GM21367 (cell line): ENCODE measurements around the gene LRRC74A.

Experiments
- ATAC-seq: cut with Tn5 transposase; IDR thresholded peaks from one replicate; pipeline ENCODE4 v1.9.1; 2021; ENCODE audit not compliant: unreplicated experiment

The LRRC74A gene

DNA sequence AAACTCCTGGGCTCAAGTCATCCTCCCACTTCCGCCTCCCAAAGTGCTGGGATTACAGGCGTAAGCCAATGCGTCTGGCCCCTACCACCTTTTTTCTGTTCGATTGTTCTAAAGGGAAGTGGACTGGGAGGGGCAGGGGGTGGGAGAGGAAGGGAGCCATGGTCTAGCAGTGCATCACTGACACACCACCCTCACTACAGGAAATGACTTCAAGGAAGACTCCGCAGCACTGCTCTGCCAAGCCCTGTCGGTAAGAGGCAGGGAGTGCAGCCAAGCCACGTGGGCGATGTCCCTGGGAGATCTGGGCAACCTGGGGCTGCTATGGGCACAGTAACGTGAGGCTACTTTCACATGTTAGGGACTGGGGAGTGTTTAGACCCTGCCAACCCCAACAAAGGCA lies 18.0 kb downstream of the LRRC74A start:
- no peak for ATAC-seq

DNA sequence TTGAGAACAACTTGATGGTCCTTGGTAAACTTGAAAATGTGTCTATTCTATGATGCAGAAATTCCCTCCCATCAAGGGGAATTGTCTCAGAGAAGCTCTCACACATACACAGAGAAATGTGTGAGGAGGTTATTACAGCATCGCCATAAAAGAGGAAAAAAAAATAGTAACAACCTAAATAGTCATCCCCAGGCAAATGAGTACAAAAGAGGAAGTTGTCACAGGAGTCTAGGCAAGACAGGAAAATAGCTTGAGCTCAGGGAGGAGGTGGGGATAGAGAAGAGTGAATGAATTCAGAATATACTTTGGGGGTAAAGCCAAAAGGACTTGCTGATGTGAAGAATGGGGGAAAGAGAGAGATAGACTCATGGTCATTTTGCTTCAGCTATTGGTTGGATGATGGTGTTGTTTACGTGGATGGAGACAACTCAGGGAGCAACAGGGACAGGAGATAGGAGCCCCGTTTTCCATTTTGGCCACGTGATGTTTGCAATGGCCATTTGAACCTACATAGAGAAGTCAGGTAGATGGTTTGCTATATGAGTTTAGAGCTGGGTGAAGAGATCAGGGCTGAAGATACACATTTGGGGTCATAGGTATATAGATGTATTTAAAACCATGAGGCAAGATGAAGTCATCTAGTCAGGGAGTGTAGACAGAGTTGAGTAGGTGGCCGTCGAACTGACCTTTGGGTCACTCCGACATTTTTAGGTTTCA lies 20.3 kb downstream of the LRRC74A start:
- ATAC-seq: no peak

DNA sequence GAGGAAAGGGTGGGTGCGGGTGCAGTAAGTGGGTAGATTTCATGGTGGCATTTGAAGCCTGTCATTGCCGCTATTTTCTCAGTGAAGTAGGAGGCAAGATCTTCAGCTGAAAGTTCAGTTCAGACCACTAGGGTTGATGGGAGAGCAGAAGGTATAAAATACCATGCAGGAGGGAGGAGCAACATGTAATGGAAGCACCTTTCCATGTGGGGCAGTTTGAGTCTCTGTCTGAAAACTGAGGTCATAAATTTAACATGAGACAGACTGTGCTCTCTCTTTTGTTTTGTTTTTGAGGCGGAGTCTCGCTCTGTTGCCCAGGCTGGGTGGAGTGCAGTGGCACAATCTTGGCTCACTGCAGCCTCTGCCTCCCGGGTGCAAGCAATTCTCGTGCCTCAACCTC lies 22.7 kb downstream of the LRRC74A start:
- ATAC-seq: no peak

DNA sequence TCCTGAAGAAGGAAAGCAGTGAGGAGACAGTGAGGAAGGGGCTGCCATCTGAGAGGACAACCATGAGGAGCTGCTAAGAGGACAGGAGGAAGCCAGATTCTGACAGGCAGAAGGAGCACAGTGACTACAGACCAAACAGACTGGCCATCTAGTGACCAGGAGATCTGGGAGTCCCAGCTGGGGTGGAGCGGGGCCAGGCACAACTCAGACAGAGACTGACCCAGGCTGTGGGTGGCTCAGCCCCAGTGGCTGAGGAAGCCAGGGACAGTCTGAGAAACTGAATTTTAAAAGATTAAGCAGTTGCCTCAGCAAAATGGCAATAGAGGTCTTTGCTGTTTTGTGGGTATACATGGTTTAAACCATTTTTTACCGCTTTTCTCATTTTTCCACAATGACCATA lies 28.9 kb downstream of the LRRC74A start:
- ATAC-seq: no peak

DNA sequence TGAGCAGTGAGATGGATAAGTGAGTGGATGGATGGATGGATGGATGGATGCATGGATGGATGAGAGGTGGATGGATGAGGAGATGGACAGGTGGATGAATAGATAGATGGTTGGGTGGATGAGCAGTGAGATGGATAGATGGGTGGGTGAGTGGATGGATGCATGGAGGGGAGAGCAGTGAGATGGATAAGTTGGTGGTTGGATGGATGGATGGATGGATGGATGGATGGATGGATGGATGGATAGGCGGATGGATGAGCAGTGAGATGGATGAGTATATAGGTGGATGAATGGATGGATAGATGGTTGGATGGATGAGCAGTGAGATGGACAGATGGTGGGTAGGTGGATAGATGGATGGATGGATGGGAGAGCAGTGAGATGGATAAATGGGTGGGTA lies 30.6 kb downstream of the LRRC74A start:
- ATAC-seq: no peak

DNA sequence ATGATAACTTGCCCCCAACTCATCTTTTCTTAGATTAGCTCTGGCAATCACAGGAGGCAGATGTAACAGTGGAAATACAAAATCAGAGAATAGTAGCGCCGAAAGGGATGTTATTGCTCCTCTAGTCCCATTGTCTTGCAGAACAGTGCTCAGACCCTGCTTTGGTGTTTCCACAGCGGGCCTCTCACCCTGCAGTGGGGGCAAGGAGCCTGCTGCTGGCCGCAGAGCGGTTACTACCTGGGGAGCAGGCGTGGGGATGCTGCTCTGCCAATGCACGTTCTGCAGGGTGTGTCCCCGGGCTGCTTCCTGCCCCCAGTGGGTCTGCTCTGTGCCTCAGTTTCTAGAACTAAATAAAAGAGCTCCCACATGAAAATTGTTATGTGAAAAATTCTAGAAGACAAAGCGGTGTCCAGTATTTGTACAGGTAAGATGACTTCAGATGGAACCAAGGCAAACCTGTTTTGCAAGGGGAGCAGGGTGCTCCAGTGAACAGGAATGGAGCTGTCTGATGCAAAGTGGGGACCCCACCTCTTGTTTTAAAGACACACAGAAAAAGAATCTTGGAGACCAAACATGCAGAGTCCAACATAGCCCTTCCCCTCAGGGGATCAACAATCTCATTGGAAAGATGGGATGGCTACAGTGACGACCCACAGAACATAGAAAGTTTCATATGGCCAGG lies 35.5 kb downstream of the LRRC74A start:
- ATAC-seq: no peak

DNA sequence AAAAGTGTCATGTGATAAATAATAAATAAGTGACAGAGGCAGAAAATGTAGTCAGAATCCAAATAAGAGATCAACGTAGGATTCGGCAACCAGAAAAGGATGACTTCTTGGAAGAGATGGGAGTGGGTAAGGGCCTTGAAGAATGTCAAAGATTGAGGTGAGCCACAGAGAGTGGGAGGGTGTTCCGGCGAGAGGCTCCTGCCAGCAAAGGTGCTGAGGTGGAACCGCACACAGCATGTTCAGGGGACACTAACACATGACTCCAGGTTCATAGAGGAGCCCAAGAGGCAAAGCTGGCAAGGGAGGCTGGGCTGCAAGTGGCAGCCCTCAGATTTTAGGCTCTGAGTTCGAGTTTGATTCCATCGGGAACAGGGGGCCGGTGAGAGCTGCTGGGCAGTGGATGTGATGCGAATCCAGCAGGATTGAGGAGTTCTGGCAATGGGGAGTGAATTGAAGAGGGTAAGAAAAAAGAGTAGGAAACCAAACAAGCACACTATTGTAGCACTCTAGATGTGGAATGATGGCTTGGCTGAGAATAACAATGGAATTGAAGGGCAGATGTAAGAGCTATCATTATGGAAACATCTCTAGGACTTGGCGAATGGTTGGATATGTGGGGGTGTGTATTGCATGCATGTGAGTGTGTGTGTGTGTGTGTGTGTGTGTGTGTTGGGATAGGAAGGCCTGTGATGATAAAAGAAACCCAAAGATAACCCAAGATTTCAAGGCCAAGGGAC lies 36.5 kb downstream of the LRRC74A start:
- ATAC-seq: no peak

DNA sequence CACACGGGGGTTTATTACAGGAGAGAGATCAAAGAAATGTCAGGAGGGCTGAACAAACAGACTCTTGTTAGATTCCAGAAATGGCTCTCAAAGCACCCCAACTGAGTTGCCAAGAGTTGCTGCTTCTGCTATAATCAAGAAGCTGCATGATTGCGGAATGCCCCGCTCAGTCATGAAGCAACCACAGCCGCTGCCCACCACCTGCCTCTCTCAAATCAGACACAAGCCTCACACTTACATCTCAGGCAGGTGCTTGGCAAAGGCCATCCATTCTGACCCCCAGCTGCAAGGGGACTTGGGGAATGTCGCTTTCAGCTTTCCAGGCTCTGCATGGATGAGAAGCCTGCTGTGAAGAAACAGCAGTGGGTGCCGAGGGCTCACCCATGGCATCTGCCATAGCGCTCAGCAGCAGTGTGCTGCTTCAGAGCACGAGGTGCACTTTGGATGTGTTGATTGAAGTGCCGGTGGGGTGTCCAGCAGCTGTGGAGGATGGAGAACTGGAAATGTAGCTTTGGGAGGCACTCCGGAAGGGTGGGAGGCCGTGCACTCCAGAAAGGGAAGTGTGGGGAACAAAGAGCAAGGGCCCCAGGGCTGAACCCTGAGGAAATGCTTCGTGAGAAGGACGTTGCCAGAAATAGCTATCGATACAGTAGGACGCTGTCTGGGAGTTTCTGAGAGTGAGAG lies 37.7 kb downstream of the LRRC74A start:
- ATAC-seq: no peak

DNA sequence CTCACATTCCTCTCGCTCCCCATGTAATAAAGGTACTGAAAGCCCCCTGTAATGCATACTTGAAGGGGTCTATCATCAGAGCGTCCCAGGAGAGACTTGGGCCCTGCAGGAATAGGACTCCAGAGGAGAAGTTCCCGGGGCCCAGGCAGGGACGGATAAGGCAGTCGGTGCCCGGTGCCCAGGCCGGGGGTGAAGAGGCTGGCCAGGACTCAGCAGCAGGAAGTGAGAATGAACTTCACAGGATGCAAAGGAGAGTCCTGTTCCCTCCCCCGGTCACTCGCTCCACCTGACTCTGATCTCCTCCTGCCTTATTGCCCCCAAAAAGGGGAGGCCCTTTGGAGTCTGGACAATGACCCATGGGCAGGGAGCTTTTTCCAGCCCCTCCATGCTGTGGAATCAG lies 40.2 kb downstream of the LRRC74A start:
- ATAC-seq: no peak

DNA sequence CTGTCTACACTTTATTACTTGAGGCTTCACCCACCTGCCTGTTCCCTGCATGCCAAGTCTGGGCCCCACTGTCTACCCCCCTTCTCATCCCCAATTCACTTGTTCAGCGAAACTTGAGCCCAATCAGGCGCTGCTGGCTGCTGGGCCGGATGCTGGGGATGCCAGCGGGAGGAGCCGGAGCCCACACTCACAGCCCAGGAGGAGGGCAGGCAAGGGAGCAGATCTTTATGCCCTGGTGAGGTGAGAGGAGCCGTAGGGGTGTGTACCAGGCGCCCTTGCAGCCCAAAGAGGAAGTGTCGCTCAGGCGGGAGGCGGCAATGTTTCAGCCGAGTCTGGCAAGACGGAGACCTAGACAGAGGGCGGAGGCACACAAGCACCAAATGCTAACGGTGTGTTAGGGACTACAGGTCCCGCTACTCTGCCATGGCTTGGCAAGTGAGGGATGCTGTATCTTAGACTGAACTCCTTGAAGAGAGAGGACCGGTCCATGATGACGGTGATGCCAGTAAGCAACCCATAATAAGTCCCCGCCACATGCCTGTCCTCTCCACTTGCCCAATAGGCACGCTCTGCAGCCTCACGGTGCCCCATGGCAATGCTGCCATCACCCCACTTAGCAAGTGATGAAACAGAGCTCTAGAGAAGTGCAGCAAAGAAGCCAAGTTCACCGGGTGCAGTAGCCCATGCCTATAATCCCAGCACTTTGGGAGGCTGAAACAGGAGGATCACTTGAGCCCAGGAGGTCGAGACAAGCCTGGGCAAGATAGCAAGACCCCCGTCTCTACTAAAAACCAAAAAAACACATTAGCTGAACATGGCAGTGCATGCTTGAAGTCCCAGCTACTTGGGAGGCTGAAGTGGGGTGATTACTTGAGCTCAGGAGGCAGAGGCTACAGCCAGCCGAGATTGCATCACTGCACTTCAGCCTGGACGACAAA lies 41.6 kb downstream of the LRRC74A start:
- ATAC-seq: peak; percentile 53

DNA sequence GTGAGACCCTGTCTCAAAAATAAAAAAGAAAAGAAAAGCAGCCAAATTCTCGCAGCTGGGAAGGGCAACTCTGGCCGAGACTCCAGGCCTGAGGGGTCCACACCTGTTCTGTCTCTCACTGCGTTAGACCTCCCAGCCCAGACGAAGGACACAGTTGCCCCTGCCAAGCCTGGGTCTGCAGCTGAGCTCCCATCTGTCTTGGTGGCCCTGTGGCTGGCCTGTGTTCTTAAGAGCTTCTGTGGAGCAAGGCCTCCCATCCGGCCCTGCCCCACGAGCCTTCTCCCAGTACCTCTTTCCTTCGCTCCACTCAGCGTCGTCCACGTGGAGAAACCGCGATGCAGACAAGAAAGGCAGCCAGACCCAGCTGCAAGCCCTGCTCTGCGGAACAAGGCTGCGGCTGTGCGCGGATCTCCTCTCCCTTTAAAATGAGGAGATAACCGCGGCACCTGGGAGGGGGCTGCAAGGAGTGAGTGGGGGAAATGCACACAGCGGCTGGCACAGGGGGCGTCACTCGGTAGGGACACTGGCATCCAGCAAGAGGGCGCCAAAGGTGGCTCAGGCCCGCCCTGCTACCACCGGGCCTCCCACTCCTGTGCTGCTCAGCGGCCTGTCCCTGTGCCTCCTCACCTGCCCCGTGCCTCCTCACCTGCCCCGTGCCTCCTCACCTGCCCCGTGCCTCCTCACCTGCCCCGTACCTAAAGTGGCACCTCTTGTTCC lies 42.4 kb downstream of the LRRC74A start:
- ATAC-seq: no peak

DNA sequence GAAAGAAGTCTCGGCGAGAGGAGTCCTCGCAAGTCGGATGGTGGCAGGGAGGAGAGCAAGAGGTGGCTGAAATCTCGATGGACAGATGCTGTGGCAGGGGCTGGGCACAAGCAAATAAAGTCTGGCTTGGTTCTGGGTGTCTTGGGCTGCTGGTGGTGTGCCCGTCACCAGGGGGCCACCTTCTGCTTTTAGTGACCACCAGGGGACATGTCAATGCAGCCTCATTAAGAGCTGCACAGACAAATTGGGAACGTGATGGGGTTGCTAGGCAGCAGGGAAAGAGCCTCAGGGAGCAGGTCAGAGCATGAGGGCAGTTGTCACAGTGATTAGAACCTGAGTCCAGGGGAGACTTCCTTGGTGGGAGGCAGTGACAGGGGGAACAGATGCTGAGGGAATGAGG lies 44.0 kb downstream of the LRRC74A start:
- ATAC-seq: no peak

DNA sequence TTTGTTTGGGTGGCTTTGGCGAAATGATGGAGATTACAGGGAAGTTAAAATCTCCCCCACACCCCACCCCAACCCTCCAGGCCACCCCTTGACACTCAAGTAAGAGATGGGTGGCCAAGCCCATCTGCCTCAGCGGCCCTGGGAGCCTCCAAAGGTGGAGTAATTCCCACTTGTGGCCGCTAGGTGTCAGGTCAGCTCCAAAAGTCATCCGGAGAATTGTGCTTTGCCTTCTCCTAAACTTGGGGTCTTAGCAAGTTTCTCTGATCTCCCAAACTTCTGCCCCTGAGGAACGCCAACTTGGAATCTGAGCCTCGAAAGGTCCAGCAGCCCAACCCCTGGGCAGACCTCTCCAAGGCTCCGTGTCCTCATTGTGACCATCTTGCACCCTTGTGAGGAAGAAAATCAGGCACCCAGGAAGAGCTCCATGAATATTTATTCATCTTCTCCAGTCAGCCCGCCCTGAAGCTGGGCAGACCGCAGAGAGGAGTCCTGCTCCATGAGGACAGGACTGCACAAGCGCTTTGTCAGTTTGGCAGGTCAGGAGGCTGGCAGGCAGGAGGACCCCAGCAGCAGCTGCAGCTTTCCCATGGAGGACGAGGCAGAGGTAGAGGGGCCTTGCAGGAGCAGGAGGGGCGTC lies 46.7 kb downstream of the LRRC74A start:
- ATAC-seq: no peak

DNA sequence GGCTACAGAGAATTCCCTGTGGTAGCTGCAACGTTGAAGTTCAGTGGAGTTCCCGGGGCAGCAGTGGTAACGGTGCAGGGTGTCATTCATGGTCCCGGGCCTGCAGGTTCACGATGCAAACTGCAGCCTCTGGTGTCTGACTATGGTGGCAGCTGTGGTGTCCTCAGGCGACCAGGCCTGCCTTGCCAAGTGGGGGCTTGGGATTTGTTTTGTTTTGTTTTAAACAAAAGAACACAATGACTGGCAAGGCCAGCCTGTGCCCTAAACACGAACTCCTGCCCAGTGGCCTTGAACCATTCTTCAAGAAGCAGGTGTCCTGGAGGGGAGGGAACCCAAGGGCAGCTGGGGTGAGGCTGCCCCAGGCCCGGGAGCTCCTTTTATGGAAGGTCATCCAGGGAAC lies 48.5 kb downstream of the LRRC74A start:
- ATAC-seq: no peak

DNA sequence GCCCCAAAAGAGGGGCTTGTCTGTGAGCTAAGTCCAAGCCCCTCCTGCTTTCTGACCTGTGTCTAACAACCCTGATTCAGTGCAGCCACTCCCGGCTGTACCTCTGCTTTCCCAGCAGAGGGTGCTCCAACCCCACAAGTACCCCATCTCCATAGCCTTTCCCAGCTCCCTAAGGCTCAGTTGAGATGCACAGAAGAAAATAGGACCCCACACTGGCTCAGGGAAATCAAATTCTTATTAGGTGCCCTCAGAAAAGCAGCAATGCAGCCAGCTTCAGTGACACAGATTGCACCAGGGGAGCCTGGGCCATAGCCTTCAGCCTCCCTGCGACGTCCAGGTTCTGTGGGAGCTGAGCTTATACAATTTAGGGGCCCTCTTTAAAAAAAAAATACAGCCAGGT lies 49.9 kb downstream of the LRRC74A start:
- no peak for ATAC-seq

DNA sequence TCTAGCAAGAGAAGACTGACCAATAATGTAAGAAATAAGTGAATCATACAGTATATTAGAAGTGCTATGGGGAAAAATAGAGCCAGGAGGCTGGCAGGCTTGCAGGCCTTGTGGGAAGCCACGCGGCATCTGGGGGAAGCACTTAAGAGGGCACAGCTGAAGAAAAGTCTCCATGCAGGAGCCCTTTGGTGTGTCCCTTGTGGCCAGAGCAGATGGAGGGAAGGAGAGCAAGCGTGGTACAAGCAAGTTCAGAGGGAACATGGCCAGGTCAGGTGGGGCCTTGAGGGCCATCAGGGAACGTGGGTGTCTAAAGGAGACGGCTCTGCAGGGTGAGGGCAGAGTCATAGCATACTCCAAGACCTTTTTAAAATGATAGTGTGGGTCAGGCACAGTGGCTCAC lies 51.7 kb downstream of the LRRC74A start:
- ATAC-seq: no peak

DNA sequence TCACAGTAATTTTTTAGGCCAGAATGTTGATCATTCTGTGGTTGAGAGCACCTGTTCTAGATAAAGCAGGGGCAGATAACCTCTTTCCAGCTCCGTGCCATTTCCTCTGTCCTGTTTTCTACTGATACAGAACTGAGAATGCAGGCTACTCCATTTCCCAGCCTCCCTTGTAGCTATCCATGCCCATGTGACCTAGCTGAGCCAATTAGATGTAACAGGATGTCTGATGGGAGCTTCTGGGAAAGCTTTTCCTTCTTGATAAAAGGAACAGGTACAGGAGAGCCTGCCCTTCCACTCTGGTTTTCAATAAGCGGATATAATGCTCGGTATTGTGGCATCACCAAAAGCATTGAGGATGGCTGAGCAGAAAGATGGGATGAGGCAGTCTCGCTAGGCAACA lies 54.2 kb downstream of the LRRC74A start:
- ATAC-seq: no peak

DNA sequence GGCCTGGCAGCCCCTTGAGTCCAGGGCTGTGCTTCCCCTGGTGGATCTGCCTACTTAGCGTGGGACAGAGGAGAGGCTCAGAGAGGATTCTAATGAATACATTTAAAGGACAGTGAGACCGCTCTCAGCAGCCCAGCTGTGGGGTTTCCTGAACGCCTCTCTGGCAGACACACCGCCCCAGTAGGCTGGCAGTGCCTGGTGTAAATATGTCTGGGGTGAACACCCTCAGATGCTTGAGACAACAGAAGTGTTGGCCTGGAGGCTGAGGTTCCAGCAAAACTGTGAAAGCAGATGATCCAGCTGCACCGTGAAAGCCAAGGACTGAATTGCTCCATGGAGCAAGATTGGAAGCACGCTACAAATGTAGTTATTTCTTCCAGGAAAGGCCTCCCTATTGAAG lies 55.1 kb downstream of the LRRC74A start:
- ATAC-seq: no peak

DNA sequence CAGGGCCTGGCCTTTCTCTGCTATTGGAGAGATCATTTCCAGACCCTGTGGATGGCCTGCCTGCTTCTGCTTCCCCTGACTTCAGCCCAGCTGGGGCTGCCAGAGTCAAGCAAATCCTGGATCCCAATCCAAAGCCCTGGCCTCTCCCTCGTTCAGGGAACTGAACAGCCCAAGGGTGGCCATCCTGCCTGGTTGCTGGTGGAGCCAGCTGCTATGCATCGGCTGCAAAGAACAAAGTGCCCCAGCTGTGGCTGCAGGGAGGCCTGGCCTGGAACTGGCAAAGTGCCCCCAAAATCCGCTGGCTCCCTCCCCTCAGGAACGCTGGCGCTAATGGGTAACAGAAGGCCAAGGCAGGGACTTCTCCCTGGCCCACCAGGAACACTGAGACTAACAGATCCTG lies 56.4 kb downstream of the LRRC74A start:
- ATAC-seq: no peak
